ENCODE measurements around the gene USH2A. TPM values are rescaled to one million over a fixed set of nuclear protein-coding genes. Genes with fewer than 3 reads are reported as not detected.

The USH2A gene
- polyA plus RNA-seq, 1 donor from 2014 or later: 0.17 TPM

GRCh38 chr1:216055004-216055403, 368.2 kb downstream of the USH2A start:
- Histone ChIP-seq H3K27me3 (ENCODE audit: insufficient read depth, low read depth, low read length) (no peaks in the 10 kb centered on the region), H3K4me2 (ENCODE audit: low read length) (no peak overlapping the region), H3K27ac (ENCODE audit: low read length) (no peak overlapping the region), H3K36me3 (ENCODE audit: insufficient read depth, low read length) (no peaks in the 10 kb centered on the region), H3K9ac (ENCODE audit: low read length) (no peak overlapping the region), H3K79me2 (replicated peaks; ENCODE audit: insufficient read depth, low read length) (no peaks in the 10 kb centered on the region), H4K20me1 (ENCODE audit: insufficient read depth) (no peaks in the 10 kb centered on the region), H3K9me3 (ENCODE audit: low read length) (no peaks in the 10 kb centered on the region), H3K4me3 (ENCODE audit: low read length) (no peak overlapping the region), H2AFZ (ENCODE audit: low read depth, low read length) (no peak overlapping the region), H3K9me2 (ENCODE audit: insufficient read depth, low read length) (no peaks in the 10 kb centered on the region), H3F3A (ENCODE audit: insufficient read depth, low read length, poor library complexity, severe bottlenecking) (no peaks in the 10 kb centered on the region)
- TF ChIP-seq SMC3 (conservative IDR thresholded peaks at IDR 0.05; ENCODE audit: poor library complexity): no peak
- no peak for TF ChIP-seq EZH2 (IDR thresholded peaks at IDR 0.05; ENCODE audit: borderline replicate concordance, insufficient read depth, low read length, poor library complexity, severe bottlenecking)
- no peak for TF ChIP-seq EP300 (conservative IDR thresholded peaks at IDR 0.05; ENCODE audit: poor library complexity, severe bottlenecking)
- TF ChIP-seq CTCF (IDR thresholded peaks at IDR 0.05; ENCODE audit: poor library complexity, severe bottlenecking): no peak
- TF ChIP-seq POLR2AphosphoS5 (IDR thresholded peaks at IDR 0.05): no peak
- TF ChIP-seq REST (IDR thresholded peaks at IDR 0.05; ENCODE audit: borderline replicate concordance): no peak
- TF ChIP-seq TAF1 (IDR thresholded peaks at IDR 0.05; ENCODE audit: low read depth): no peak
- no peak for TF ChIP-seq MXI1 (conservative IDR thresholded peaks at IDR 0.05; ENCODE audit: poor library complexity, severe bottlenecking)
- no peak for TF ChIP-seq RAD21 (conservative IDR thresholded peaks at IDR 0.05)

- Histone ChIP-seq H3K9me3 (ENCODE audit: low read length) (no peaks in the 10 kb centered on the region), H3K27me3 (ENCODE audit: insufficient read depth, low read depth, low read length) (no peaks in the 10 kb centered on the region), H3K9ac (ENCODE audit: low read length) (no peak overlapping the region), H3K4me2 (ENCODE audit: low read length) (no peak overlapping the region), H3K27ac (ENCODE audit: low read length) (no peak overlapping the region), H4K20me1 (ENCODE audit: insufficient read depth) (no peaks in the 10 kb centered on the region), H3K9me2 (ENCODE audit: insufficient read depth, low read length) (no peaks in the 10 kb centered on the region), H3K36me3 (ENCODE audit: insufficient read depth, low read length) (no peaks in the 10 kb centered on the region), H2AFZ (ENCODE audit: low read depth, low read length) (no peak overlapping the region), H3K4me3 (ENCODE audit: low read length) (no peak overlapping the region), H3F3A (ENCODE audit: insufficient read depth, low read length, poor library complexity, severe bottlenecking) (no peaks in the 10 kb centered on the region), H3K79me2 (replicated peaks; ENCODE audit: insufficient read depth, low read length) (no peaks in the 10 kb centered on the region)
- TF ChIP-seq EZH2 (IDR thresholded peaks at IDR 0.05; ENCODE audit: borderline replicate concordance, insufficient read depth, low read length, poor library complexity, severe bottlenecking) (no peak), REST (IDR thresholded peaks at IDR 0.05; ENCODE audit: borderline replicate concordance) (no peak), MXI1 (conservative IDR thresholded peaks at IDR 0.05; ENCODE audit: poor library complexity, severe bottlenecking) (no peak), EP300 (conservative IDR thresholded peaks at IDR 0.05; ENCODE audit: poor library complexity, severe bottlenecking) (no peak), TAF1 (IDR thresholded peaks at IDR 0.05; ENCODE audit: low read depth) (no peak), POLR2AphosphoS5 (IDR thresholded peaks at IDR 0.05) (no peak), RAD21 (conservative IDR thresholded peaks at IDR 0.05) (no peak), SMC3 (conservative IDR thresholded peaks at IDR 0.05; ENCODE audit: poor library complexity) (no peak), CTCF (IDR thresholded peaks at IDR 0.05; ENCODE audit: poor library complexity, severe bottlenecking) (no peak)
Measured at GRCh38 chr1:216054600-216054999, 368.6 kb downstream of the USH2A start.
